HG02885 (cell line): ENCODE results near the gene CALB2.
"Not testable (repeated sequence)": the region's sequence is repeated elsewhere in the genome, so short reads cannot be mapped to it uniquely, and the experiment has no call there.

Experiments
- ATAC-seq: cut with Tn5 transposase; IDR thresholded peaks from one replicate; pipeline ENCODE4 v1.9.1; 2021; ENCODE audit warnings: mild to moderate bottlenecking; ENCODE audit not compliant: unreplicated experiment, poor library complexity

The CALB2 gene

DNA sequence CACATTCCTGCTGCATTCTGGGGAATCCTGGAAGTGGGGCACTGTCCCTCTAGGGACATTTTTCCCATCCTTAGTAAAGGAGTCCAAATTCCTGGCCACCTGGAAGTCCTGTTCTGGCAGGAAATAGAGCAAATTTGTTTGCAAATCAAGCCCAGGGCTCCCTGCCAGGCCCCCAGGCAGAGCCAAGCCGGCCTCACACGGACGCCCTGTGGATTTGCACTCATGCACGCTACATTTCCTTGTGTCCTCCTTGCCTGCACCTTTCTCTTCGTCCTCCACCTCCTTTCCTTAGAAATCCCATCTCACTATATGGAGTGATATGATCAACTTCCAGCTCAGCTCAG, 7.0 kb upstream of the CALB2 start:
- ATAC-seq, result no peak

- no peak for ATAC-seq
Measured at GRCh38 chr16:71352466-71352865, 6.1 kb upstream of the CALB2 start.

- ATAC-seq, result no peak
Measured at GRCh38 chr16:71352963-71353460, 5.5 kb upstream of the CALB2 start.

GRCh38 chr16:71353736-71354135, 4.8 kb upstream of the CALB2 start:
- ATAC-seq, result no peak

- no peak for ATAC-seq
Measured at GRCh38 chr16:71354156-71354555, 4.4 kb upstream of the CALB2 start.

DNA sequence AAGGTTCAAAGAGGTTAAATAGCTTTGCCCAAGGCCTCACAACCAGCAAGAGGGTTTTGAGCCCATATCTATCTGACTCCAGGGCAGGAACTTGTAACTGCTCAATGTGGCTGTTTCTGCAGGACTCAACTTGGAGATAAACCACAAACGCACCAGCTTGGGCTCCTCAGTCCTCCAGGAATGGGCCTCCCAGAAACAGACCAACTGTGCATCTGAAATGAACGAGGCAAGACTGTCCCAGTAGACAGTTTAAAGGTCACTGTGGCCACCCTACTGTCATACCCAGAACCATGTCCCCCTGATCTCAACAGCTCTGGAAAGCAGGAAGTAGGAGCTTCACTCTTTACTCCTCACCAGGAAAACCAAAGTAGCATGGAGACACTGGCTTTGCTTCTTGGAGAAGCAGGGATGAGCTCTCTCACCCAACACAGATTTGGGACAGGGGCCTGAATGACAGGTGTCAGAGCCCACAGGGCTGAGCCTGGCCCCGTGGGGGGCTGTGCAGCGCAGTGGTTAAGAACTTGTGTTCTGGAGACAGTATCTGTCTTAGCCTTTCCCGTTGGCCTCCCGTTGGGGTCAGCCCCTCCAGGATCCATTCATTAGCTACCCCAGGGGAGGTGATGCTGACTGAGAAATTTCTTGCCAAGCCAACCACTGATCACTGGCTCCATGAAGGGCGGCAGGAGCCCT, 2.3 kb upstream of the CALB2 start:
- no peak for ATAC-seq

GRCh38 chr16:71356936-71357335, 1.6 kb upstream of the CALB2 start:
- ATAC-seq, result not testable (repeated sequence)

DNA sequence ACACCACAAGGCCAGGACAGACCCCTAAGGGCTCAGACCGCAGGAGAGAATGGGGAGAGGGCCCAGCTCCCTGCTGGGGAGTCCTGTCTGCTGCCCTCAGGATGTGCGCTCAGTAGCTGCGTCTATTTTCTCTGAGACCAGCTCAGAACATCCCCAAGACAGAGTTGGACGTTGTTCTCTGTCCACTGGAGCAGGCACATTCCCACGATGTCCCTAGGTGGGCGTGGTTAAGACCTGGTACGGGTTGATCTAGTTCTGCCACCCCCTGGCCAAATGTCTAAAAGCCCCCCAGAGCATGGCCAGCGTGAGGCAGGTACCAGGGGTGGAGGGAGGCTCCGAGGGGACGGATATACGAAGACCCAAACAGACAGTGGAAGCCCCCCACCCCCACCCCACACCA, 842 bp upstream of the CALB2 start:
- ATAC-seq, result no peak

DNA sequence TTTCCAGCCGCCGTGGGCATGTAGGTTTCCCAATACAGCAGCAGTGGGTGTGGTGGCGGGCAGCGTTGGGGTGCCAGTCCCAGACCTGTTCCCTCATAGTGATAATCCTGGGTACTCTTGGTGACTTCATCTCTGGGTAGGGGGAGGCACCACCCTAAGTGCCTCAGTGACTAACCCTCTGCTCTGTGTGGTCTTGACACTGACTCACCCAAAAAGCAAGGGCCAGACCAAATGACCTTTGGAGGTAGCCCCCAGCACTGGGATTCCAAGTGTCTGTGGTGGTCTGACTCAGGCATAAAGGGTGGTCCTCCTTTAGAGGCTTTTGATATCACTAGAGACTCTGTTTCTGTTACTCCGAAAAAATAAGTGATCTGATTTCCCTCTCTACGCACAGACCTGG, 908 bp downstream of the CALB2 start:
- no peak for ATAC-seq

GRCh38 chr16:71360378-71360777, 1.9 kb downstream of the CALB2 start:
- no peak for ATAC-seq

DNA sequence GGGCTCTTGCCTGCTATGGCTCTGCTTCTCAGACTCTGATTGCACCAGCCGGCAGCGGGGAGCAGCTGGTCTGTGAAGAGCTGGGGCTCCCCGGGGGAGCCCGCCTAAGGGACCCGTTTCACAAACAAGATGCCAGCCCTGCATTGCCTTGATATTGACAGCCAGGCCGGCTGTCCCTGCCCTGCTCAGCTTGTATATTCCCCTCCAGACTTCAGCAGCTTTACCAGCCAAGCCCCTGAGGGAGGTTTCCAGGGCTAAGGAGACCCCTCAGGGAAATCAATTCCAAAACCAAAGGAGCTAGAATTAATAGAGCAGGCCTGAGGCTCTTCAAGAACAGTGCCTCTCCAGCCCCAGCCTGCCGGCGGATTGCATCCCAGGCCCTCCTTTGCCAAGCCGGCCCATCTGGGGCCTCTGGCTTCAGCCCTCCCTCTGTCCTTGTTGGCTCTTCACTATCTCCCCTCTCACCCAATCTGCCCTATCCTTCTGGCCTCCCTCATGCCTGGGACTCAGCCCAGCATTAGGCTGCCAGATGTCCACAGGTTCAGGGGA, 5.7 kb downstream of the CALB2 start:
- no peak for ATAC-seq

GRCh38 chr16:71365021-71365420, 6.5 kb downstream of the CALB2 start:
- ATAC-seq, result no peak

GRCh38 chr16:71367241-71367976, 8.9 kb downstream of the CALB2 start:
- no peak for ATAC-seq

GRCh38 chr16:71368958-71369357, 10.4 kb downstream of the CALB2 start:
- no peak for ATAC-seq

DNA sequence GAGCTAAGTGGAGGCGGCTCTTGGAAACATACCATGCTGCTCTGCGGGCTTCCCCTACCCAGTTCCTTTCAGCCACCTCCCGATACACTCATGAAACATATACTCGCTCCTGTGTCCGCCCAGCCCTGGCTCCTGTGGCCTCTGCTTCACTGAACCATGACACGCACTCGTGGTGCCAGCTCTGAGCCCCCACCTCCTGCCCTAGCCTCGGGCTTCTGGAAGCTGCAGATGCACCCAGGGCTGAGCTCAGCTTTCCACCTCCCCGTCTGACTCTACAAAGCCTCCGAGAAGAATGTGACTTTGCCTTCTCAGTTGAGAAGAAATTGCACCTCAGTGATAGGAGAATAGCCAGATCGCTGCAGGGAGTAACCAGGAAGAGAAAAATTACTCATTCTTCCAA, 11.0 kb downstream of the CALB2 start:
- no peak for ATAC-seq

- ATAC-seq, result no peak
Measured at GRCh38 chr16:71371237-71371636, 12.7 kb downstream of the CALB2 start.

DNA sequence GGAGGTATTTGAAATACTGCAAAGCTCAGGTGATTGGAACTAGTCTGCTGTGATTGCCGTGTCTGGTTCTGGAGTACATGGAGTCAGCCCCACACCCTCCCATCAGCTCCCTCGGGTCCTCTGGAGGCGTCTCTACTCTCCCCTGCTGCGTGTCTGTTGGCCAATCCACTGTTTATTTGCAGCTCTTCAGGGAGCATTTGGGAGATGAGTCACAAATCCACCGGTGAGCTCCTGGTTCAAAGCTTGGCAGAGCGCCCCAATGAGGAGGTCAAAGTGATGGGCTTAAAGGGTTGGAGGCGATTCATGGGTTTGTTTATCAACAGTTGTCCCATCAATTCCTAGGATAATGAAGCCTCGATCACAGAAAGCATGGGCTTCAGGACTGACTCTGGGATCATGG, 14.6 kb downstream of the CALB2 start:
- ATAC-seq, result no peak

DNA sequence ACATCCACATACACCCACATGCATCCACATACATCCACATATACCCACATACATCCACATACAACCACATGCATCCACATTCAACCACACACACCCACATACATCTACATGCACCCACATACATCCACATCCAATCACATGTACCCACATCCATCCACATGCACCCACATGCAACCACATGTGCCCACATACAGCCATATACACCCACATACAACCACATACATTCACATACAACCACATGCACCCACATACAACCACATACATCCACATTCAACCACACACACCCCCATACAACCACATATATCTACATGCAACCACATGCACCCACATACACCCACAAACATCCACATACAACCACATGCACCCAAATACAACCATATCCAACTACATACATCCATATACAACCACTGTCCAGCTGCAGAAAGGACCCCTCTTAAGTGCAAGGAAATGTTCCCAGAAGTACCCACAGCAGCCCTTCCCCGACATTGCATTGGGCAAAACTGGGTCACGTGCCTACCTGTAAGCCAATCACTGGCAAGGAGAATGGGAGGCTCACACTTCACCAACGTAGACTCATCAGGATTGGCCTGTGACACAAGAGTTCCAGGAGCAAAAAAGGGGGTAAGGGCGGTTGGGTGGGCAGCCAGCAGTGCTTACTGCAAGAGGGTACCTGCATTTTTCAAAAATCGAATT, 18.1 kb downstream of the CALB2 start:
- no peak for ATAC-seq

GRCh38 chr16:71379711-71380110, 21.2 kb downstream of the CALB2 start:
- no peak for ATAC-seq

DNA sequence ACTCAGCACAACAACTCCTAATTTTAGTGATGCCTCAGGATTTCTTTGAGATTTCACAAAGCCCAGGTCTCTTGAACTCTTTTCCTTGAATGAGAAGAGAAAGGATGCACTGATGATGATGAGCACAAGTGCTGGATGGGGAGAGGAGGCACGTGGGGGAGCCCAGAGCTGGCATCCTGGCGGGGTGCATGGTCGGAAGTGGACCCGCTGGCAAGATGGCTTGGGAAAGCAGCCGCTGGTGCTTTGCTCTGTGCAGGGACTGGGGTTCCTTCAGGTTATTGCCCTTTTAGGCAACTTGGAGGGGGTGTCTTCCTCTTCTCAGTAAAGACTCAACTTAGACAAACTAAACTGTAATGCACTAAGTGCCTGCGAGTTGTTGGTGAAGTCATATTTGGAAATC, 22.3 kb downstream of the CALB2 start:
- ATAC-seq, result no peak
